Ascending aorta (tissue), 2 donors: Measurements from ENCODE around the gene GRIA4. TPM values are rescaled to one million over a fixed set of nuclear protein-coding genes. Genes with fewer than 3 reads are reported as not detected.

Experiments
- DNase-seq, 2 donors: peaks; one replicate each; pipeline ENCODE4 v3.0.0-alpha.2; 2019; ENCODE audit warnings: low spot score in 2 of 2
- H3K27ac ChIP-seq, 2 donors: fragments of 200-600 bp; sonication (generic); one replicate each; pipeline ENCODE4 v1.5.1; 2016 to 2017; ENCODE audit warnings: mild to moderate bottlenecking in 1 of 2
- H3K27me3 ChIP-seq: fragments of 200-600 bp; sonication (generic); one replicate; pipeline ENCODE4 v1.5.1; 2017
- H3K36me3 ChIP-seq, 2 donors: fragments of 200-600 bp; sonication (generic); one replicate each; pipeline ENCODE4 v1.5.1; 2016
- H3K4me1 ChIP-seq, 2 donors: fragments of 200-600 bp; sonication (generic); one replicate each; pipeline ENCODE4 v1.5.1; 2016 to 2017; ENCODE audit warnings: mild to moderate bottlenecking in 1 of 2
- H3K4me3 ChIP-seq, 2 donors: fragments of 200-600 bp; sonication (generic); one replicate each; pipeline ENCODE4 v1.5.1; 2016 to 2017; ENCODE audit warnings: mild to moderate bottlenecking in 1 of 2
- H3K9me3 ChIP-seq, 2 donors: fragments of 200-600 bp; sonication (generic); one replicate each; pipeline ENCODE4 v1.5.1; 2016
- intact Hi-C: fragments of 100-400 bp; cut with DNase I; formaldehyde crosslinking; loops from one replicate; pipeline ENCODE4 v1.15.1; 2023
- total RNA-seq: library from RNA; depleted of rRNA; stranded (reverse); fragments of >200 nt; gene quantifications from one replicate; pipeline ENCODE4 v1.1.0, GENCODE V29; 2016
- TF ChIP-seq, protein P1 (sequence below), 3 experiments: fragments of 200-600 bp in 2 of 3; fragments of 450-650 bp in 1 of 3; sonication (generic) in 2 of 3; IDR thresholded peaks; one replicate each; pipeline ENCODE4 v1.5.1; 2016 to 2019; ENCODE audit warnings: antibody characterized with exemption in 3 of 3, mild to moderate bottlenecking in 1 of 3, moderate library complexity in 1 of 3

GRIA4 gene
- total RNA-seq, 1 donor from 2014 or later = not detected

DNA sequence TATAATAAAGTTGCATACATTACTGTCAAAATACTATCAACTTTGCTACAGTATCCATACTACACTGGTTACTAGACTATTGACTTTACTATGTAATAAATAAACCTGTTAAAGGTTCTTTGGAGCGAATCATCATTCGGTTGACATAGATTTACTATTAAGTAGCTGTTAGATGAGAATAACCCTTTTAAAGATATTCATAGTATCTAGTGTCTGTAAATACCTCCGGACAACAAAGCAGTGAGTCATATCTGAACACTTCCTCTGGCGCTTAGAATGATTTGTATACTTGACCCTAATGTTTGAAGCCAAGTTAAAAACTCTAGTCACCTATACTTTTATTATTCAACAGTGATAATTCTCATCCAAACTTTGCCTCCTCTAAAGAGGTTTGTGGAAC lies 327.5 kb downstream of the GRIA4 start:
- TF ChIP-seq, protein P1, sequence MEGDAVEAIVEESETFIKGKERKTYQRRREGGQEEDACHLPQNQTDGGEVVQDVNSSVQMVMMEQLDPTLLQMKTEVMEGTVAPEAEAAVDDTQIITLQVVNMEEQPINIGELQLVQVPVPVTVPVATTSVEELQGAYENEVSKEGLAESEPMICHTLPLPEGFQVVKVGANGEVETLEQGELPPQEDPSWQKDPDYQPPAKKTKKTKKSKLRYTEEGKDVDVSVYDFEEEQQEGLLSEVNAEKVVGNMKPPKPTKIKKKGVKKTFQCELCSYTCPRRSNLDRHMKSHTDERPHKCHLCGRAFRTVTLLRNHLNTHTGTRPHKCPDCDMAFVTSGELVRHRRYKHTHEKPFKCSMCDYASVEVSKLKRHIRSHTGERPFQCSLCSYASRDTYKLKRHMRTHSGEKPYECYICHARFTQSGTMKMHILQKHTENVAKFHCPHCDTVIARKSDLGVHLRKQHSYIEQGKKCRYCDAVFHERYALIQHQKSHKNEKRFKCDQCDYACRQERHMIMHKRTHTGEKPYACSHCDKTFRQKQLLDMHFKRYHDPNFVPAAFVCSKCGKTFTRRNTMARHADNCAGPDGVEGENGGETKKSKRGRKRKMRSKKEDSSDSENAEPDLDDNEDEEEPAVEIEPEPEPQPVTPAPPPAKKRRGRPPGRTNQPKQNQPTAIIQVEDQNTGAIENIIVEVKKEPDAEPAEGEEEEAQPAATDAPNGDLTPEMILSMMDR (IDR thresholded peaks at IDR 0.05) = no peak
- H3K4me3 ChIP-seq = no peak overlapping the region
- H3K36me3 ChIP-seq = no peaks in the 10 kb centered on the region
- H3K27me3 ChIP-seq = no peaks in the 10 kb centered on the region
- no peak for DNase-seq
- intact Hi-C loops = no loop called here
- no peak overlapping the region for H3K27ac ChIP-seq
- no peaks in the 10 kb centered on the region for H3K9me3 ChIP-seq
- H3K4me1 ChIP-seq = no peaks in the 10 kb centered on the region

DNA sequence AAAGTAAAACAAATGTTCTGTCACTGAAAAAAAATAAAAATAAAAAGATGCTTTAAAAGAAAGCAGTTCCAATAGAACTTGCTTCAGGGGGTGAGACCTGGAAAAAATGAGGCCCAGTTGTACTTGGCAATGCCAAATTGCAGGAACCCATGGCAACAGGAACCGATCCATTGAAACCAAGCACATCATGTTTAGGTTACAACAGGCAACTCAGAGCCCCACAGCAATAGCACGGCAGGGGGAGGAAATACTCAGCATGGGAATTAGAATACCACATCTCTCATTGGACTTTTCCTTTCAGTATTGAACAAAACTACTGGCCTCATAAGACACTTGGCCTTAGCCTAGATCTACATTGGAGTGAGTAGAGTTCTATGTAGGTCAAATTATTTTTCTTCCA lies 327.9 kb downstream of the GRIA4 start:
- no peak for DNase-seq
- Histone ChIP-seq H3K36me3 (no peaks in the 10 kb centered on the region), H3K9me3 (no peaks in the 10 kb centered on the region), H3K27me3 (no peaks in the 10 kb centered on the region), H3K27ac (no peak overlapping the region), H3K4me3 (no peak overlapping the region), H3K4me1 (no peaks in the 10 kb centered on the region)
- TF ChIP-seq, protein P1 (IDR thresholded peaks at IDR 0.05) = no peak
- intact Hi-C loops = no loop called here

DNA sequence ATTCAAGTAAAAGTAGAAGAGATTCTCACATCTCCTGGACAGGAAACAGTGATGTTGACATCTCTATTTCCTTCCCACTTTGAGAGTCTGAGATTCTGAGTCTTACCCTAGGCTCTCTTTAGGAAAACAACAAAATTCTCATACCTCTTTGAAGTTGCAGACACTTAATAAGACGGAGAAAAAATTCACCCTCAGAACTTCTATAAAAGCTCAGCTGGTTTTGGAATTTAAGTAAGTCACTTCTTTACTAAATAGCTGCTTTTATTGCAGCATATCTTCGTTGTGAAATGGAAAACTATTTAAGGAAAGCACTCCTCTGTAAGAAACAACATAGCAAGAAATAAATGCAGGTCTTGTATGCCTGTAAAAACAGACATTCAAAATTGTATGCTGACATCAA lies 333.0 kb downstream of the GRIA4 start:
- no peak overlapping the region for H3K27ac ChIP-seq
- no peaks in the 10 kb centered on the region for H3K36me3 ChIP-seq
- intact Hi-C loops = no loop called here
- no peak for DNase-seq
- H3K4me1 ChIP-seq = no peaks in the 10 kb centered on the region
- no peak overlapping the region for H3K4me3 ChIP-seq
- no peaks in the 10 kb centered on the region for H3K9me3 ChIP-seq
- TF ChIP-seq, protein P1 (IDR thresholded peaks at IDR 0.05) = no peak
- no peaks in the 10 kb centered on the region for H3K27me3 ChIP-seq

DNA sequence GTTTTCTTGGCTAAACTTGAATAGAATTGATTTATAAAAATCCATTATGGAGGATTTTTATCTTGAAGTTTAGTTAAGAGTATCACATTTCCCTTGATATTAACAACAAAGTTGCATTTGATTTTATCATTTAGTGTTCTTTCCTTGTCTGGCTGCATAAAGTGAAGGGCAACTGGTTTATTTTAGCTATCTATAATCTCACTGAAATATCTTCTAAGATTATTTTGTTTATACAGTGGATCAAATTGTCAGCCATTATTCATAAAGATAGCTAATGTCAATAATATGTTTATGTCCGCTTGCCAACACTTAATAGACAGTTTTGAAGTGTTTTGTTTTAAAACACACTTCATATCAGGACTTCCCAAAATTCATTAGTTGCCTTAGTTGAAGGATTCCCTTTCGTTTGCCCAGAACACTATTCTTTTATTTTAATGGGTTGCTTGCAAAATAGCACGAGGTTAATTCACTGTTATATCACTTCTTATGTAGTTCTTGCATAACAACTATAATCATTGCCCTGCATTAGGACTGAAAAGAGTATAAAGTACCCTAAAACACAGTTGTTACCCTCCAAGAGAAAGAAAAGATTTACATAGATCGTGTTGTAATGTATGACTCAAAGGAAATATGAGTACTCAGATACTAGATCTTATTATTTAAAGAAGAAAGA lies 339.2 kb downstream of the GRIA4 start:
- intact Hi-C loops = no loop called here
- no peak for DNase-seq
- Histone ChIP-seq H3K4me3 (no peak overlapping the region), H3K4me1 (no peaks in the 10 kb centered on the region), H3K36me3 (no peaks in the 10 kb centered on the region), H3K9me3 (no peaks in the 10 kb centered on the region), H3K27me3 (no peaks in the 10 kb centered on the region), H3K27ac (no peak overlapping the region)
- TF ChIP-seq, protein P1 (IDR thresholded peaks at IDR 0.05) = no peak

DNA sequence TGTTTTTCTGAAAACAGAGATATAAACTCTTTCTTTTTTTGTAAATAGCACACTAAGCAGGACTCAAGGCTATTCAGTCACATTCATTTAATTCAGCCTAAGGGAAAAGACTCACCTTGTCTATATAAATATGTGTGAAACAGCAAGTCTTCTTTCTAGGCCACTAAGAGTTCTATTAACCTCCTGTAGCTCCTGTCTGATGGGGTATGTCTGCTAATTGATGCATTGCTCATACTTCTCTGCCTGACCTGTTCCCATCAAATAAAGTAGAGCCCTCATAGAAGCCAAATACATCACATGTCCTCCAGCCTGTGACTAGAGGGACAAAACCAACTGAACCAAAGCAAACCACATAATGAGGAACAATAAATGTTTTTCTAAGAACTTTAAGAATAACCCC lies 344.0 kb downstream of the GRIA4 start:
- no peaks in the 10 kb centered on the region for H3K36me3 ChIP-seq
- TF ChIP-seq, protein P1 (IDR thresholded peaks at IDR 0.05) = no peak
- no peaks in the 10 kb centered on the region for H3K4me1 ChIP-seq
- H3K9me3 ChIP-seq = peaks cover 0 to 7% of the 10 kb centered on the region in 2 donors
- no peak overlapping the region for H3K4me3 ChIP-seq
- intact Hi-C loops = no loop called here
- no peaks in the 10 kb centered on the region for H3K27me3 ChIP-seq
- no peak overlapping the region for H3K27ac ChIP-seq
- DNase-seq = no peak
